H1 (cell line): ENCODE measurements around the gene CALY. TPM values are rescaled to one million over a fixed set of nuclear protein-coding genes. Genes with fewer than 3 reads are reported as not detected.

Source experiments
- CTCF ChIA-PET: fragments of 300-600 bp; sonication (Branson Sonifier 250); formaldehyde crosslinking; loops from one replicate; lab custom pipeline; 2021; ENCODE audit not compliant: partially characterized antibody; lab: Charles Lee
- POLR2A ChIA-PET: fragments of 300-600 bp; sonication (Branson Sonifier 250); formaldehyde crosslinking; loops from one replicate; lab custom pipeline; 2021; ENCODE audit warnings: inconsistent platforms; ENCODE audit not compliant: partially characterized antibody; lab: Charles Lee
- DNase-seq, 2 experiments: peaks; one replicate each; pipeline versions ENCODE4 v3.0.0 to v3.0.0-alpha.2; 2010 to 2022; ENCODE audit warnings: low spot score in 2 of 2, low read depth in 1 of 2, mixed read lengths in 1 of 2
- FAIRE-seq: peaks from 2 replicates; lab custom pipeline; 2011; peaks lifted over from hg19 to GRCh38; lab: Jason Lieb, UNC
- H2AFZ ChIP-seq: 2 replicates; pipeline ENCODE4 v1.8.1; 2012; ENCODE audit warnings: low read length, inconsistent platforms
- H2AK5ac ChIP-seq: 2 replicates; pipeline ENCODE4 v1.6.1; 2013; ENCODE audit warnings: low read depth, low read length
- H2BK120ac ChIP-seq: replicated peaks from 2 replicates; pipeline ENCODE3; 2013; ENCODE audit warnings: low read depth, low read length, inconsistent platforms
- H2BK12ac ChIP-seq: 2 replicates; pipeline ENCODE4 v1.6.1; 2013; ENCODE audit warnings: low read depth, low read length
- H2BK15ac ChIP-seq: 2 replicates; pipeline ENCODE4 v1.6.1; 2013; ENCODE audit warnings: low read length
- H2BK20ac ChIP-seq: 2 replicates; pipeline ENCODE4 v1.6.1; 2013; ENCODE audit warnings: low read length
- H2BK5ac ChIP-seq: 2 replicates; pipeline ENCODE4 v1.6.1; 2013; ENCODE audit warnings: low read depth, low read length
- H3K14ac ChIP-seq: 2 replicates; pipeline ENCODE4 v1.6.1; 2013; ENCODE audit warnings: inconsistent platforms; ENCODE audit not compliant: insufficient read length
- H3K18ac ChIP-seq: 2 replicates; pipeline ENCODE4 v1.6.1; 2013; ENCODE audit warnings: low read length; ENCODE audit errors: extremely low read depth
- H3K23ac ChIP-seq: 2 replicates; pipeline ENCODE4 v1.6.1; 2013; ENCODE audit warnings: inconsistent platforms; ENCODE audit not compliant: insufficient read length
- H3K23me2 ChIP-seq: 2 replicates; pipeline ENCODE4 v1.6.1; 2013; ENCODE audit warnings: low read depth, low read length
- H3K27ac ChIP-seq: 2 replicates; pipeline ENCODE4 v1.6.1; 2011; ENCODE audit warnings: low read depth, low read length, inconsistent platforms
- H3K27me3 ChIP-seq, 4 experiments: replicated peaks in 1 of 4; 1 replicate in 1 of 4; 2 replicates in 3 of 4; pipeline versions ENCODE4 v1.6.1 to v1.8.1; 2011 to 2013; ENCODE audit warnings: low read length in 3 of 4, mild to moderate bottlenecking in 3 of 4, inconsistent platforms in 2 of 4, mixed read lengths in 2 of 4, moderate library complexity in 1 of 4; ENCODE audit not compliant: control insufficient read depth in 3 of 4, insufficient read depth in 3 of 4; ENCODE audit errors: extremely low read depth in 1 of 4
- H3K36me3 ChIP-seq, 4 experiments: 2 replicates each; pipeline versions ENCODE4 v1.6.1 to v1.8.1; 2011 to 2013; ENCODE audit warnings: mild to moderate bottlenecking in 4 of 4, low read length in 3 of 4, moderate library complexity in 2 of 4, control low read depth in 1 of 4, inconsistent platforms in 1 of 4; ENCODE audit not compliant: insufficient read depth in 4 of 4, control insufficient read depth in 2 of 4
- H3K4ac ChIP-seq: replicated peaks from 2 replicates; pipeline ENCODE3; 2013; ENCODE audit warnings: low read length, low read depth, mixed read lengths, inconsistent platforms; ENCODE audit not compliant: insufficient read length
- H3K4me1 ChIP-seq, 4 experiments: replicated peaks in 1 of 4; 1 replicate in 1 of 4; 2 replicates in 3 of 4; pipeline versions ENCODE4 v1.6.1 to v1.8.1; 2011 to 2013; ENCODE audit warnings: low read length in 3 of 4, inconsistent platforms in 2 of 4, mixed read lengths in 1 of 4; ENCODE audit not compliant: insufficient read depth in 4 of 4, control insufficient read depth in 3 of 4
- H3K4me2 ChIP-seq, 2 experiments: 2 replicates each; pipeline versions ENCODE4 v1.6.1 to v1.8.1; 2011 to 2013; ENCODE audit warnings: low read depth in 2 of 2, low read length in 2 of 2, control low read depth in 1 of 2, inconsistent platforms in 1 of 2, mild to moderate bottlenecking in 1 of 2; ENCODE audit not compliant: insufficient read depth in 1 of 2
- H3K4me3 ChIP-seq, 4 experiments: fragments of 200-600, 300-600 bp in 1 of 4; sonication (generic), shearing (Covaris generic), sonication (Bioruptor Twin) in 1 of 4; 2 replicates each; pipeline versions ENCODE4 v1.5.1 to v1.8.1; 2011 to 2016; ENCODE audit warnings: low read length in 4 of 4, low read depth in 3 of 4, control low read depth in 2 of 4, inconsistent platforms in 2 of 4, mild to moderate bottlenecking in 2 of 4, mixed read lengths in 1 of 4, moderate library complexity in 1 of 4; ENCODE audit not compliant: insufficient read depth in 2 of 4; ENCODE audit errors: extremely low read depth in 1 of 4
- H3K56ac ChIP-seq: replicated peaks from 2 replicates; pipeline ENCODE3; 2013; ENCODE audit warnings: low read depth, mild to moderate bottlenecking, mixed read lengths, low read length, inconsistent platforms; ENCODE audit not compliant: insufficient read length
- H3K79me1 ChIP-seq: 2 replicates; pipeline ENCODE4 v1.6.1; 2013; ENCODE audit warnings: low read depth, low read length, control low read depth
- H3K79me2 ChIP-seq, 2 experiments: 2 replicates each; pipeline versions ENCODE4 v1.6.1 to v1.8.1; 2012 to 2013; ENCODE audit warnings: low read length in 2 of 2, mild to moderate bottlenecking in 2 of 2, inconsistent platforms in 1 of 2; ENCODE audit not compliant: insufficient read depth in 2 of 2, control insufficient read depth in 1 of 2
- H3K9ac ChIP-seq, 4 experiments: replicated peaks in 1 of 4; 1 replicate in 1 of 4; 2 replicates in 3 of 4; pipeline versions ENCODE4 v1.6.1 to v1.8.1; 2011 to 2013; ENCODE audit warnings: low read depth in 3 of 4, low read length in 3 of 4, control low read depth in 2 of 4, mild to moderate bottlenecking in 2 of 4, moderate library complexity in 2 of 4, inconsistent platforms in 1 of 4; ENCODE audit errors: extremely low read depth in 1 of 4
- H3K9me3 ChIP-seq, 2 experiments: 2 replicates each; pipeline versions ENCODE4 v1.6.1 to v1.8.1; 2012 to 2013; ENCODE audit warnings: mild to moderate bottlenecking in 2 of 2, moderate library complexity in 2 of 2, control low read depth in 1 of 2, inconsistent platforms in 1 of 2, low read depth in 1 of 2, low read length in 1 of 2, mixed read lengths in 1 of 2; ENCODE audit not compliant: insufficient read depth in 2 of 2
- H4K20me1 ChIP-seq, 2 experiments: replicated peaks in 1 of 2; 2 replicates each; pipeline versions ENCODE3 to v1.8.1; 2011 to 2013; ENCODE audit warnings: inconsistent platforms in 2 of 2, low read length in 2 of 2, mild to moderate bottlenecking in 1 of 2; ENCODE audit not compliant: insufficient read depth in 2 of 2, control insufficient read depth in 1 of 2
- H4K5ac ChIP-seq: 2 replicates; pipeline ENCODE4 v1.6.1; 2013; ENCODE audit warnings: low read length, low read depth, mixed read lengths, inconsistent platforms; ENCODE audit not compliant: insufficient read length
- H4K8ac ChIP-seq: 2 replicates; pipeline ENCODE4 v1.8.0; 2013; ENCODE audit warnings: mild to moderate bottlenecking, moderate library complexity, low read length, inconsistent platforms; ENCODE audit not compliant: insufficient read depth; ENCODE audit errors: extremely low read depth
- H4K91ac ChIP-seq: replicated peaks from 2 replicates; pipeline ENCODE3; 2013; ENCODE audit warnings: low read length, mixed read lengths, inconsistent platforms; ENCODE audit not compliant: insufficient read length
- BCL11A ChIP-seq, 2 experiments: IDR thresholded peaks; one replicate each; pipeline ENCODE4 v1.6.1; 2011; ENCODE audit warnings: low read depth in 2 of 2, low read length in 2 of 2, mild to moderate bottlenecking in 2 of 2
- CEBPB ChIP-seq: IDR thresholded peaks from 2 replicates; pipeline ENCODE4 v1.6.1; 2012; ENCODE audit warnings: low read depth, low read length
- GABPA ChIP-seq: IDR thresholded peaks from 2 replicates; pipeline ENCODE4 v1.6.1; 2011; ENCODE audit warnings: mild to moderate bottlenecking, low read length, moderate library complexity, borderline replicate concordance; ENCODE audit not compliant: insufficient read depth
- SIRT6 ChIP-seq: IDR thresholded peaks from one replicate; pipeline ENCODE4 v1.7.1; 2012; ENCODE audit warnings: low read length, inconsistent platforms
- WGBS, 2 experiments: shearing (Covaris generic) in 1 of 2; methylation state at CpG; one replicate each; pipeline versions ENCODE4 v1.1.6 to v1.1.7; 2013 to 2015; ENCODE audit warnings: low lambda C conversion rate in 2 of 2, mixed read lengths in 2 of 2, inconsistent platforms in 1 of 2, low coverage in 1 of 2, missing lambda C conversion rate in 1 of 2; ENCODE audit not compliant: insufficient replicate concordance in 2 of 2, insufficient coverage in 1 of 2, insufficient read length in 1 of 2; ENCODE audit errors: extremely low coverage in 1 of 2, missing lambda C conversion rate in 1 of 2; 5-methylcytosine and 5-hydroxymethylcytosine counted together
- polyA plus RNA-seq, 7 experiments: library from polyadenylated mRNA; depleted of rRNA in 3 of 7; stranded (reverse) in 5 of 7; unstranded in 2 of 7; fragments of >200 nt in 5 of 7; fragments of 200-250 nt in 2 of 7; gene quantifications; 1 replicate in 5 of 7; 2 replicates in 1 of 7; 4 replicates in 1 of 7; pipeline versions ENCODE4 v1.2.1 to v1.2.3, GENCODE V29; 2011 to 2013; ENCODE audit warnings: missing spikeins in 2 of 7, mixed read lengths in 2 of 7
- total RNA-seq: library from RNA; stranded (reverse); fragmentation: NEBNext Ultra II Directional; extraction: Animal tissue kit (Norgen Biotek cat#: 25700); gene quantifications from 2 replicates; pipeline ENCODE4 v1.2.1, GENCODE V29; 2021
- TF ChIP-seq, protein P1 (sequence below): IDR thresholded peaks from 2 replicates; pipeline ENCODE4 v1.6.1; 2011; ENCODE audit warnings: low read depth, mild to moderate bottlenecking, low read length; ENCODE audit not compliant: insufficient read depth

Gene CALY
- total and polyA plus RNA-seq, 2 of the 8 experiments (the other 6 are each of a cell fraction or from before 2014, with no cell fraction given) = 1.3 to 1.5 TPM

- H2BK20ac ChIP-seq = no peak overlapping the region
- H3K14ac ChIP-seq = no peak overlapping the region
- H4K91ac ChIP-seq = no peak overlapping the region
- CTCF ChIA-PET = interaction anchor here (1.6 kb wide), 1 partner anchor 14 kb away, joined by 4 read pairs; no protein-coding TSS in a partner anchor
- H2BK12ac ChIP-seq = no peak overlapping the region
- H4K8ac ChIP-seq = no peak overlapping the region
- no peak overlapping the region for H2BK120ac ChIP-seq
- H3K23ac ChIP-seq = no peak overlapping the region
- H2AK5ac ChIP-seq = no peak overlapping the region
- H3K4me1 ChIP-seq = no peaks in the 10 kb centered on the region
- no peak overlapping the region for H3K56ac ChIP-seq
- H2AFZ ChIP-seq = no peak overlapping the region
- WGBS, 2 experiments = 96% methylated on average over 29 of the region's 29 CpGs; no CpG with 5 or more reads in 1 of the 2 experiments
- peaks cover 0 to 8% (median 4%) of the 10 kb centered on the region in 4 experiments; a peak in 3 of 7 replicates for H3K27me3 ChIP-seq
- H2BK5ac ChIP-seq = no peak overlapping the region
- H3K23me2 ChIP-seq = no peaks in the 10 kb centered on the region; the same call in 1 of the 2 replicates
- H2BK15ac ChIP-seq = no peak overlapping the region
- no peak overlapping the region for H3K18ac ChIP-seq
- peaks cover 4 to 8% of the 10 kb centered on the region in 2 experiments for H4K20me1 ChIP-seq
- no peaks in the 10 kb centered on the region for H3K79me2 ChIP-seq
- POLR2A ChIA-PET = no interaction called here
- no peak overlapping the region for H3K4me3 ChIP-seq
- no peak overlapping the region for H3K4ac ChIP-seq
- no peak for DNase-seq
- no peak for FAIRE-seq
- no peaks in the 10 kb centered on the region for H3K9me3 ChIP-seq
- no peak overlapping the region for H3K4me2 ChIP-seq
- no peak for TF ChIP-seq CEBPB
- TF ChIP-seq BCL11A (IDR thresholded peaks at IDR 0.05; ENCODE audit: low read depth in 2 of 2, low read length in 2 of 2) = no peak
- TF ChIP-seq, protein P1, sequence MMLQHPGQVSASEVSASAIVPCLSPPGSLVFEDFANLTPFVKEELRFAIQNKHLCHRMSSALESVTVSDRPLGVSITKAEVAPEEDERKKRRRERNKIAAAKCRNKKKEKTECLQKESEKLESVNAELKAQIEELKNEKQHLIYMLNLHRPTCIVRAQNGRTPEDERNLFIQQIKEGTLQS = no peak
- no peak for TF ChIP-seq SIRT6
- TF ChIP-seq GABPA = no peak
- H4K5ac ChIP-seq = no peak overlapping the region
- no peak overlapping the region for H3K27ac ChIP-seq
- H3K36me3 ChIP-seq = peaks cover 23 to 56% (median 46%) of the 10 kb centered on the region in 4 experiments
- no peaks in the 10 kb centered on the region for H3K79me1 ChIP-seq
- no peak overlapping the region for H3K9ac ChIP-seq
Observed at GRCh38 chr10:133364645-133365431, 28.1 kb upstream of the CALY start.
